GM12864 (cell line): Measurements from ENCODE around the gene SBNO2.

Experiments
- DNase-seq: peaks from one replicate; pipeline ENCODE4 v3.0.0-alpha.2; 2011; ENCODE audit warnings: low read depth
- H3K4me3 ChIP-seq: 2 replicates; pipeline ENCODE4 v1.5.1; 2011; ENCODE audit warnings: mild to moderate bottlenecking, low read depth, low read length, control low read depth
- CTCF ChIP-seq: IDR thresholded peaks from 2 replicates; pipeline ENCODE4 v1.5.1; 2011; ENCODE audit warnings: low read depth, mild to moderate bottlenecking, moderate library complexity, low read length, control low read depth, inconsistent platforms; ENCODE audit errors: missing control alignments

Gene SBNO2

GRCh38 chr19:1082165-1082927, 91.7 kb downstream of the SBNO2 start:
- H3K4me3 ChIP-seq, result no peak overlapping the region
- TF ChIP-seq CTCF, result no peak
- DNase-seq, result no peak

DNA sequence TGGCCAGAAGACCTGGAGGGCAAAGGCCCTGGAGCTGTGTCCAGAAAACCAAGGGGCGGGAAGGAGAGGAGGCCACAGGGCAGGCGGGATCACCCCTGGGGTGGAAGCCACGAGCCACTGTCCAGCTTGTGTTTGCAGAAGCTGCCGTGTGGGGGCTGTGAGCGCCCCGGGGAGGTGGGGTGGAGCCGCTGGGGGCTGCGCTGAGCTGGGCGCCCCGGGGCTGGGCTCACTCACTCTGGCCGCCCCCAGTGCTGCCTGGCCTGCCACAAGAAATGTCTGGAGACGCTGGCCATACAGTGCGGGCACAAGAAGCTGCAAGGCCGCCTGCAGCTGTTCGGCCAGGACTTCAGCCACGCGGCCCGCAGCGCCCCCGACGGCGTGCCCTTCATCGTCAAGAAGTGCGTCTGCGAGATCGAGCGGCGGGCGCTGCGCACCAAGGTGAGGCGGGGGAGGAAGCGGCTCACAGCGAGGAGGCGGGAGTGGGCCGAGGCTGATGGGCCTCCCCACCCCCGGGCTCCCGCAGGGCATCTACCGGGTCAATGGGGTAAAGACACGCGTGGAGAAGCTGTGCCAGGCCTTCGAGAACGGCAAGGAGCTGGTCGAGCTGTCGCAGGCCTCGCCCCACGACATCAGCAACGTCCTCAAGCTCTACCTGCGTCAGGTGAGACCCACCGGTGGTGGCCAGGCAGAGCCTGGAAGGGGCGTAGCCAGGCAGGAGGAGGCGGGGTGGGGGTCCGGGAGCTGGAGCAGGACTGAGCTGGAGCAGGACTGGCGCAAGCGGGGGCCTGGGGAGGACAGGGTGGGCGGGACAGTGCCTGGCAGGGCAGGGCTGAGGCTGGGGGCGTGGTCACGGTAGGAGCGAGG, 92.5 kb downstream of the SBNO2 start:
- DNase-seq, result no peak
- no peak overlapping the region for H3K4me3 ChIP-seq
- no peak for TF ChIP-seq CTCF

- DNase-seq, result no peak
- H3K4me3 ChIP-seq, result no peak overlapping the region
- TF ChIP-seq CTCF, result no peak
Measured at GRCh38 chr19:1080360-1081161, 93.5 kb downstream of the SBNO2 start.

DNA sequence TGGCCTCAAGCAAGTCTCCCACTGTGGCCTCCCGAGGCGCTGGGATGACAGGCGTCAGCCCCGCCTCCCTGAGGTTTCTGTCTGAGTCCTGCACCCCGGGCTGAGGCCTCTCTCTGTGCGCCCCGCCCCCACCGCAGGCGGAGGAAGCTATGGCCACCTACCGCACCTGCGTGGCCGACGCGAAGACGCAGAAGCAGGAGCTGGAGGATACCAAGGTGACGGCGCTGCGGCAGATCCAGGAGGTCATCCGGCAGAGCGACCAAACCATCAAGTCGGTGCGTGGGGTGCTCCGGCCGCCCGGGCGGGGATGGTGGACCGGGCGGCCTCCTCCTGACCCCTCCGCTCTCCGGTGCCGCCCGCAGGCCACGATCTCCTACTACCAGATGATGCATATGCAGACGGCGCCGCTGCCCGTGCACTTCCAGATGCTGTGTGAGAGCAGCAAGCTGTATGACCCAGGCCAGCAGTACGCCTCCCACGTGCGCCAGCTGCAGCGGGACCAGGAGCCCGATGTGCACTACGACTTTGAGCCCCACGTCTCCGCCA, 94.4 kb downstream of the SBNO2 start:
- no peak for TF ChIP-seq CTCF
- DNase-seq, result no peak
- H3K4me3 ChIP-seq, result no peak overlapping the region

DNA sequence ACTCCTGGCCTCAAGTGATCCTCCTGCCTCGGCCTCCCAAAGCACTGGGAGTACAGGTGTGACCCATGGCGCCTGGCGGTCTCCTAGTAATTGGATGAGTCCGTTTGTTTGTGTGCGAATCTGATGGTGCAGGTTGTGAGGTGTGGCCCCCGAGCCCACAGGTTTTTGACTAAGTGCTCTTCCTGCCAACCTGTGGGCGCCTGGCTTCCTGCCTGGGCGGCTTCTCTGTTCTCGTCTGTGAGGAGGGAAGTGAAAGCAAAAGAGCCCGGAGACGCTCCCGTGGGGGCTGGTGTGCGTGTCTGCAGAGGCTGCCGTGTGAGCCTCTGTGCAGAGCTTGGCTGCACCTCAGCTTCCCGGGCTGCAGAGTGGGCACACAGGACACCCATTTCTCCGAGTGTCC, 97.1 kb downstream of the SBNO2 start:
- H3K4me3 ChIP-seq, result no peak overlapping the region
- peak; percentile 91 for DNase-seq
- TF ChIP-seq CTCF, result no peak

DNA sequence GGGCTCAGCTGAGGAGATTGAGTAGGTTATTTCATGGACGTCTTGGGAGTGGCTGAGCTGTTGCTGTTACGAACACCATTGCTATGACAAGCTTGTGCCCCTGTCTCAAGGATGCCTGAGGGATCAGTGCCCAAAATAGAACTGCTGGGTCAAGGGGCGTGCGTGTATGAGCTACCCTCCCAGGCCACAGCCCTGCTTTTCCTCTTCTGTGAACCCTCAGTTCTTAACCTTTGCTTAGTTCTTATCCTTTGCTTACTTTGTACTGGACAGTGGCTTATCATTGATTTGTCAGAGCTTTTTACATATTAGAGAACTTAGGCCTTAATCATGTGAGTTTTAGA, 98.1 kb downstream of the SBNO2 start:
- no peak for DNase-seq
- no peak overlapping the region for H3K4me3 ChIP-seq
- TF ChIP-seq CTCF, result no peak
